ENCODE data around the gene PPAN.

- TF ChIP-seq CTCF (IDR thresholded peaks at IDR 0.05; ENCODE audit: low read depth, low read length, poor library complexity, severe bottlenecking) = no peak
- TF ChIP-seq EZH2phosphoT487 (IDR thresholded peaks at IDR 0.05; ENCODE audit: borderline replicate concordance, low read length) = no peak
These were observed 37.5 kb downstream of the PPAN start for GRCh38 chr19:10143681-10144080.
